IMR-90 (cell line): Measurements from ENCODE around the gene RIMKLA. TPM values are rescaled to one million over a fixed set of nuclear protein-coding genes. Genes with fewer than 3 reads are reported as not detected.

Source experiments
- ATAC-seq: fragments of 200-7000 bp; cut with Tn5 transposase; 2 replicates; pipeline ENCODE4 v1.9.1; 2020; ENCODE audit warnings: low read depth, mild to moderate bottlenecking, moderate library complexity
- BruUV-seq: library from RNA; stranded (reverse); fragments of 400-500 nt; replicated peaks from 2 replicates; lab custom pipeline; 2021; lab: Mats Ljungman, UMichigan
- CTCF ChIA-PET: fragments of 300-600 bp; formaldehyde crosslinking; extraction: SDS; loops from one replicate; lab custom pipeline; 2021; ENCODE audit warnings: antibody characterized with exemption; lab: Yijun Ruan, JAX
- POLR2A ChIA-PET: fragments of 300-600 bp; sonication (Branson Sonifier 250); formaldehyde crosslinking; loops from one replicate; lab custom pipeline; 2022; ENCODE audit warnings: antibody characterized with exemption; ENCODE audit not compliant: unreplicated experiment; lab: Charles Lee
- DNase-seq: peaks from one replicate; pipeline ENCODE4 v3.0.0; 2013
- H2AFZ ChIP-seq: replicated peaks from 2 replicates; pipeline ENCODE3; 2013; ENCODE audit warnings: low read length, mild to moderate bottlenecking; ENCODE audit not compliant: poor library complexity
- H2AK5ac ChIP-seq: 2 replicates; pipeline ENCODE4 v1.6.1; 2013; ENCODE audit warnings: low read depth, low read length, inconsistent platforms
- H2AK9ac ChIP-seq: replicated peaks from 2 replicates; pipeline ENCODE3; 2013; ENCODE audit warnings: mild to moderate bottlenecking, low read depth, low read length, moderate library complexity; ENCODE audit not compliant: poor library complexity
- H2BK120ac ChIP-seq: 2 replicates; pipeline ENCODE4 v1.6.1; 2013; ENCODE audit warnings: low read depth, low read length, inconsistent platforms
- H2BK15ac ChIP-seq: 3 replicates; pipeline ENCODE4 v1.6.1; 2013; ENCODE audit warnings: low read depth, low read length, inconsistent platforms
- H2BK20ac ChIP-seq: 2 replicates; pipeline ENCODE4 v1.6.1; 2013; ENCODE audit warnings: low read depth, mild to moderate bottlenecking, inconsistent platforms, low read length, moderate library complexity
- H2BK5ac ChIP-seq: 2 replicates; pipeline ENCODE4 v1.6.1; 2013; ENCODE audit warnings: mild to moderate bottlenecking, low read depth, low read length, inconsistent platforms; ENCODE audit not compliant: poor library complexity, severe bottlenecking
- H3K14ac ChIP-seq: replicated peaks from 2 replicates; pipeline ENCODE4 v1.6.1; 2013; ENCODE audit warnings: low read depth, low read length, inconsistent platforms
- H3K18ac ChIP-seq: 2 replicates; pipeline ENCODE4 v1.6.1; 2013; ENCODE audit warnings: low read depth, low read length, control low read depth
- H3K23ac ChIP-seq: 2 replicates; pipeline ENCODE4 v1.6.1; 2013; ENCODE audit warnings: low read depth, low read length, inconsistent platforms
- H3K27ac ChIP-seq: 2 replicates; pipeline ENCODE4 v1.5.1; 2013; ENCODE audit warnings: mild to moderate bottlenecking, control low read depth, low read length; ENCODE audit not compliant: insufficient read depth
- H3K27me3 ChIP-seq: 2 replicates; pipeline ENCODE4 v1.6.1; 2013; ENCODE audit warnings: low read length; ENCODE audit not compliant: control insufficient read depth, insufficient read depth
- H3K36me3 ChIP-seq: 2 replicates; pipeline ENCODE4 v1.6.1; 2013; ENCODE audit warnings: low read length, mixed read lengths; ENCODE audit not compliant: control insufficient read depth, insufficient read depth
- H3K4ac ChIP-seq: 2 replicates; pipeline ENCODE4 v1.6.1; 2013; ENCODE audit warnings: low read depth, low read length, inconsistent platforms
- H3K4me1 ChIP-seq: 2 replicates; pipeline ENCODE4 v1.6.1; 2013; ENCODE audit warnings: low read length, mixed read lengths; ENCODE audit not compliant: control insufficient read depth, insufficient read depth
- H3K4me2 ChIP-seq: 2 replicates; pipeline ENCODE4 v1.6.1; 2013; ENCODE audit warnings: low read depth, mild to moderate bottlenecking, control low read depth, low read length, moderate library complexity
- H3K4me3 ChIP-seq: 2 replicates; pipeline ENCODE4 v1.5.1; 2013; ENCODE audit warnings: low read depth, mild to moderate bottlenecking, control low read depth, low read length, moderate library complexity; ENCODE audit not compliant: insufficient read depth
- H3K56ac ChIP-seq: 2 replicates; pipeline ENCODE4 v1.6.1; 2013; ENCODE audit warnings: low read length, inconsistent platforms; ENCODE audit not compliant: insufficient read depth; ENCODE audit errors: extremely low read depth
- H3K79me1 ChIP-seq, 2 experiments: 2 replicates each; pipeline ENCODE4 v1.6.1; 2013; ENCODE audit warnings: low read length in 2 of 2, inconsistent platforms in 1 of 2, low read depth in 1 of 2
- H3K9ac ChIP-seq: 2 replicates; pipeline ENCODE4 v1.6.1; 2013; ENCODE audit warnings: low read depth, low read length, control low read depth
- H3K9me1 ChIP-seq: 2 replicates; pipeline ENCODE4 v1.6.1; 2013; ENCODE audit warnings: low read length, inconsistent platforms; ENCODE audit not compliant: insufficient read depth
- H3K9me3 ChIP-seq: 2 replicates; pipeline ENCODE4 v1.6.1; 2013; ENCODE audit warnings: low read length; ENCODE audit not compliant: control insufficient read depth, insufficient read depth
- H4K20me1 ChIP-seq: 2 replicates; pipeline ENCODE4 v1.6.1; 2013; ENCODE audit warnings: low read length, inconsistent platforms; ENCODE audit not compliant: insufficient read depth
- H4K5ac ChIP-seq: 2 replicates; pipeline ENCODE4 v1.6.1; 2013; ENCODE audit warnings: mild to moderate bottlenecking, low read depth, low read length, control low read depth
- H4K8ac ChIP-seq, 2 experiments: 2 replicates each; pipeline ENCODE4 v1.6.1; 2013; ENCODE audit warnings: low read depth in 2 of 2, low read length in 2 of 2, control low read depth in 1 of 2, inconsistent platforms in 1 of 2
- H4K91ac ChIP-seq: 2 replicates; pipeline ENCODE4 v1.6.1; 2013; ENCODE audit warnings: low read depth, low read length, inconsistent platforms; ENCODE audit not compliant: insufficient read depth
- BHLHE40 ChIP-seq: fragments of 150-350 bp; IDR thresholded peaks from 2 replicates; pipeline ENCODE4 v1.6.1; 2016; ENCODE audit warnings: mild to moderate bottlenecking, low read depth, low read length
- CEBPB ChIP-seq: IDR thresholded peaks from 2 replicates; pipeline ENCODE4 v1.6.1; 2012; ENCODE audit warnings: low read depth, low read length, improper control_type of control experiment
- CHD1 ChIP-seq: IDR thresholded peaks from 2 replicates; pipeline ENCODE4 v1.6.1; 2012; ENCODE audit warnings: low read depth, low read length, improper control_type of control experiment
- FOS ChIP-seq: fragments of 150-350 bp; IDR thresholded peaks from 2 replicates; pipeline ENCODE4 v1.6.1; 2016; ENCODE audit warnings: low read depth, low read length
- MAFK ChIP-seq: IDR thresholded peaks from 2 replicates; pipeline ENCODE4 v1.6.1; 2012; ENCODE audit warnings: low read depth, low read length, improper control_type of control experiment
- MAZ ChIP-seq: IDR thresholded peaks from 2 replicates; pipeline ENCODE4 v1.6.1; 2012; ENCODE audit warnings: low read depth, mild to moderate bottlenecking, low read length, improper control_type of control experiment, moderate library complexity, borderline replicate concordance
- MXI1 ChIP-seq: IDR thresholded peaks from 2 replicates; pipeline ENCODE4 v1.6.1; 2012; ENCODE audit warnings: low read depth, mild to moderate bottlenecking, low read length, moderate library complexity, borderline replicate concordance
- NFE2L2 ChIP-seq: fragments of 150-350 bp; IDR thresholded peaks from 2 replicates; pipeline ENCODE4 v1.6.1; 2016; ENCODE audit warnings: low read depth, mild to moderate bottlenecking, low read length
- POLR2A ChIP-seq: IDR thresholded peaks from 2 replicates; pipeline ENCODE4 v1.6.1; 2012; ENCODE audit warnings: mild to moderate bottlenecking, low read depth, low read length
- RAD21 ChIP-seq: IDR thresholded peaks from 2 replicates; pipeline ENCODE4 v1.6.1; 2012; ENCODE audit warnings: low read length, improper control_type of control experiment
- RCOR1 ChIP-seq: IDR thresholded peaks from 2 replicates; pipeline ENCODE4 v1.6.1; 2012; ENCODE audit warnings: mild to moderate bottlenecking, low read length, improper control_type of control experiment; ENCODE audit not compliant: insufficient replicate concordance
- RFX5 ChIP-seq: IDR thresholded peaks from 2 replicates; pipeline ENCODE4 v1.8.0; 2012; ENCODE audit warnings: low read depth, mild to moderate bottlenecking, low read length, moderate library complexity
- SMC3 ChIP-seq: fragments of 150-350 bp; IDR thresholded peaks from 2 replicates; pipeline ENCODE4 v1.6.1; 2016; ENCODE audit warnings: low read depth, mild to moderate bottlenecking, antibody characterized with exemption, low read length, moderate library complexity
- WGBS, 2 experiments: methylation state at CpG; one replicate each; pipeline versions ENCODE4 v1.1.5 to v1.1.7; 2013; ENCODE audit warnings: missing lambda C conversion rate in 2 of 2; ENCODE audit not compliant: insufficient read length in 1 of 2; ENCODE audit errors: extremely low coverage in 2 of 2; 5-methylcytosine and 5-hydroxymethylcytosine counted together
- dilution Hi-C: fragments of 300-500 bp; cut with HindIII; formaldehyde crosslinking; loops from one replicate; pipeline ENCODE4 v1.14.3; 2018; ENCODE audit warnings: low sequenced_read_pairs; ENCODE audit not compliant: unreplicated experiment
- in situ Hi-C: fragments of 300-500 bp; cut with MboI; formaldehyde crosslinking; loops from 3 replicates; pipeline ENCODE4 v1.14.3; 2019; ENCODE audit warnings: low sequenced_read_pairs, inconsistent platforms, mixed read lengths
- intact Hi-C: fragments of 100-400 bp; cut with micrococcal nuclease; formaldehyde crosslinking; loops from 2 replicates; pipeline ENCODE4 v1.10.0; 2022
- polyA plus RNA-seq, 3 experiments: library from polyadenylated mRNA; depleted of rRNA; stranded (reverse); fragments of >200 nt; gene quantifications; 2 replicates each; pipeline ENCODE4 v1.2.3, GENCODE V29; 2012; ENCODE audit warnings: low replicate concordance in 1 of 3
- total RNA-seq: library from RNA; depleted of rRNA; stranded (reverse); fragments of >200 nt; gene quantifications from 2 replicates; pipeline ENCODE4 v1.2.3, GENCODE V29; 2012
- TF ChIP-seq, protein P1 (sequence below): conservative IDR thresholded peaks from 2 replicates; pipeline ENCODE4 v1.5.1; 2012; ENCODE audit warnings: mild to moderate bottlenecking, low read depth, low read length, improper control_type of control experiment
- TF ChIP-seq, protein P2 (sequence below): fragments of 150-350 bp; IDR thresholded peaks from 2 replicates; pipeline ENCODE4 v1.6.1; 2016; ENCODE audit warnings: low read depth, mild to moderate bottlenecking, low read length, moderate library complexity, borderline replicate concordance
- TF ChIP-seq, protein P3 (sequence below): fragments of 150-350 bp; IDR thresholded peaks from 2 replicates; pipeline ENCODE4 v1.6.1; 2017; ENCODE audit warnings: mild to moderate bottlenecking, antibody characterized with exemption, low read length, low read depth

Gene RIMKLA
- total and polyA plus RNA-seq, 2 of the 4 experiments (the other 2 are of a cell fraction) = not detected

DNA sequence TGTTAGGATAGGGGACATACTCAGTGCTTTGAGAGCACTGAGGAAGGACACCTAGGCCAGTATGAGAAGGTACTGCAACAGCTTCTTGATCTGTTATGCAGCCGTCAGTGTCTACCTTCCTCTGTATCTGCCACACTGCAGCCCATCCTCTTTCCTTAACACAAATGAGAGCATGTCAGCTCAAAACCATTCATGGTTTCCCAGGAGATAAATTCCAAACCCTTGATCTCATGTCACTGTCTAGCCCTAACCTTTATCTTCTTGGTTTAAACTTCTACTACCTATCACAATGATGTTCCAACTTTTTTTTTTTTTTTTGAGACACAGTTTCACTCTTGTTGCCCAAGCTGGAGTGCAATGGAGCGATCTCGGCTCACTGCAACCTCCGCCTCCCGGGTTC lies 73.8 kb downstream of the RIMKLA start:
- 80% methylated on average over 1 of the region's 5 CpGs; no CpG with 5 or more reads in 1 of the 2 experiments for WGBS, 2 experiments
- Histone ChIP-seq H3K9me1 (0 out of 2 replicates have a peak, but pooled peaks cover 7% of the 10 kb centered on the region), H3K27me3 (no peaks in the 10 kb centered on the region), H2AK5ac (no peak overlapping the region), H3K9ac (no peak overlapping the region), H3K23ac (no peak overlapping the region), H3K14ac (no peak overlapping the region), H4K91ac (no peak overlapping the region), H3K56ac (no peak overlapping the region), H3K4me2 (no peak overlapping the region), H2BK120ac (no peak overlapping the region), H2BK5ac (no peak overlapping the region), H2AFZ (no peak overlapping the region), H3K4me3 (no peak overlapping the region), H3K4me1 (peaks cover 5% of the 10 kb centered on the region), H3K36me3 (no peaks in the 10 kb centered on the region), H3K27ac (no peak overlapping the region), H2BK20ac (no peak overlapping the region), H4K5ac (no peak overlapping the region), H3K4ac (no peak overlapping the region), H3K79me1 (peaks cover 7 to 16% of the 10 kb centered on the region in 2 experiments), H4K8ac (no peak overlapping the region), H2BK15ac (no peak overlapping the region), H3K9me3 (0 out of 2 replicates have a peak, but pooled peaks cover 2% of the 10 kb centered on the region), H2AK9ac (no peak overlapping the region), H3K18ac (no peak overlapping the region), H4K20me1 (no peaks in the 10 kb centered on the region)
- no peak for DNase-seq
- ChIA-PET CTCF (interaction anchor here (0.7 kb wide), 1 partner anchor 10 kb away, joined by 3 read pairs; no protein-coding TSS in a partner anchor), POLR2A (no interaction called here)
- no peak for ATAC-seq
- dilution Hi-C loops (no loop called here), intact Hi-C loops (no loop called here), in situ Hi-C loops (no loop called here)
- no peak for TF ChIP-seq RAD21
- TF ChIP-seq, protein P1, sequence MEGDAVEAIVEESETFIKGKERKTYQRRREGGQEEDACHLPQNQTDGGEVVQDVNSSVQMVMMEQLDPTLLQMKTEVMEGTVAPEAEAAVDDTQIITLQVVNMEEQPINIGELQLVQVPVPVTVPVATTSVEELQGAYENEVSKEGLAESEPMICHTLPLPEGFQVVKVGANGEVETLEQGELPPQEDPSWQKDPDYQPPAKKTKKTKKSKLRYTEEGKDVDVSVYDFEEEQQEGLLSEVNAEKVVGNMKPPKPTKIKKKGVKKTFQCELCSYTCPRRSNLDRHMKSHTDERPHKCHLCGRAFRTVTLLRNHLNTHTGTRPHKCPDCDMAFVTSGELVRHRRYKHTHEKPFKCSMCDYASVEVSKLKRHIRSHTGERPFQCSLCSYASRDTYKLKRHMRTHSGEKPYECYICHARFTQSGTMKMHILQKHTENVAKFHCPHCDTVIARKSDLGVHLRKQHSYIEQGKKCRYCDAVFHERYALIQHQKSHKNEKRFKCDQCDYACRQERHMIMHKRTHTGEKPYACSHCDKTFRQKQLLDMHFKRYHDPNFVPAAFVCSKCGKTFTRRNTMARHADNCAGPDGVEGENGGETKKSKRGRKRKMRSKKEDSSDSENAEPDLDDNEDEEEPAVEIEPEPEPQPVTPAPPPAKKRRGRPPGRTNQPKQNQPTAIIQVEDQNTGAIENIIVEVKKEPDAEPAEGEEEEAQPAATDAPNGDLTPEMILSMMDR = no peak
- TF ChIP-seq BHLHE40 = no peak
- no peak for TF ChIP-seq RFX5
- TF ChIP-seq, protein P2, sequence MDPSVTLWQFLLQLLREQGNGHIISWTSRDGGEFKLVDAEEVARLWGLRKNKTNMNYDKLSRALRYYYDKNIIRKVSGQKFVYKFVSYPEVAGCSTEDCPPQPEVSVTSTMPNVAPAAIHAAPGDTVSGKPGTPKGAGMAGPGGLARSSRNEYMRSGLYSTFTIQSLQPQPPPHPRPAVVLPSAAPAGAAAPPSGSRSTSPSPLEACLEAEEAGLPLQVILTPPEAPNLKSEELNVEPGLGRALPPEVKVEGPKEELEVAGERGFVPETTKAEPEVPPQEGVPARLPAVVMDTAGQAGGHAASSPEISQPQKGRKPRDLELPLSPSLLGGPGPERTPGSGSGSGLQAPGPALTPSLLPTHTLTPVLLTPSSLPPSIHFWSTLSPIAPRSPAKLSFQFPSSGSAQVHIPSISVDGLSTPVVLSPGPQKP = no peak
- TF ChIP-seq POLR2A = no peak
- TF ChIP-seq FOS = no peak
- TF ChIP-seq, protein P3, sequence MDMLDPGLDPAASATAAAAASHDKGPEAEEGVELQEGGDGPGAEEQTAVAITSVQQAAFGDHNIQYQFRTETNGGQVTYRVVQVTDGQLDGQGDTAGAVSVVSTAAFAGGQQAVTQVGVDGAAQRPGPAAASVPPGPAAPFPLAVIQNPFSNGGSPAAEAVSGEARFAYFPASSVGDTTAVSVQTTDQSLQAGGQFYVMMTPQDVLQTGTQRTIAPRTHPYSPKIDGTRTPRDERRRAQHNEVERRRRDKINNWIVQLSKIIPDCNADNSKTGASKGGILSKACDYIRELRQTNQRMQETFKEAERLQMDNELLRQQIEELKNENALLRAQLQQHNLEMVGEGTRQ = no peak
- TF ChIP-seq NFE2L2 = no peak
- TF ChIP-seq MAFK = no peak
- no peak for TF ChIP-seq MAZ
- TF ChIP-seq SMC3 = no peak
- no peak for TF ChIP-seq RCOR1
- TF ChIP-seq MXI1 = no peak
- no peak for TF ChIP-seq CHD1
- TF ChIP-seq CEBPB = no peak
- no TSS peak for BruUV-seq
